H1 (cell line): Measurements from ENCODE around the gene EGLN3. TPM values are rescaled to one million over a fixed set of nuclear protein-coding genes. Genes with fewer than 3 reads are reported as not detected.

ENCODE experiments used
- CTCF ChIA-PET: fragments of 300-600 bp; sonication (Branson Sonifier 250); formaldehyde crosslinking; loops from one replicate; lab custom pipeline; 2021; ENCODE audit not compliant: partially characterized antibody; lab: Charles Lee
- POLR2A ChIA-PET: fragments of 300-600 bp; sonication (Branson Sonifier 250); formaldehyde crosslinking; loops from one replicate; lab custom pipeline; 2021; ENCODE audit warnings: inconsistent platforms; ENCODE audit not compliant: partially characterized antibody; lab: Charles Lee
- DNase-seq, 2 experiments: peaks; one replicate each; pipeline versions ENCODE4 v3.0.0 to v3.0.0-alpha.2; 2010 to 2022; ENCODE audit warnings: low spot score in 2 of 2, low read depth in 1 of 2, mixed read lengths in 1 of 2
- FAIRE-seq: peaks from 2 replicates; lab custom pipeline; 2011; peaks lifted over from hg19 to GRCh38; lab: Jason Lieb, UNC
- H2AFZ ChIP-seq: 2 replicates; pipeline ENCODE4 v1.8.1; 2012; ENCODE audit warnings: low read length, inconsistent platforms
- H2AK5ac ChIP-seq: 2 replicates; pipeline ENCODE4 v1.6.1; 2013; ENCODE audit warnings: low read depth, low read length
- H2BK120ac ChIP-seq: replicated peaks from 2 replicates; pipeline ENCODE3; 2013; ENCODE audit warnings: low read depth, low read length, inconsistent platforms
- H2BK12ac ChIP-seq: 2 replicates; pipeline ENCODE4 v1.6.1; 2013; ENCODE audit warnings: low read depth, low read length
- H2BK15ac ChIP-seq: 2 replicates; pipeline ENCODE4 v1.6.1; 2013; ENCODE audit warnings: low read length
- H2BK20ac ChIP-seq: 2 replicates; pipeline ENCODE4 v1.6.1; 2013; ENCODE audit warnings: low read length
- H2BK5ac ChIP-seq: 2 replicates; pipeline ENCODE4 v1.6.1; 2013; ENCODE audit warnings: low read depth, low read length
- H3K14ac ChIP-seq: 2 replicates; pipeline ENCODE4 v1.6.1; 2013; ENCODE audit warnings: inconsistent platforms; ENCODE audit not compliant: insufficient read length
- H3K18ac ChIP-seq: 2 replicates; pipeline ENCODE4 v1.6.1; 2013; ENCODE audit warnings: low read length; ENCODE audit errors: extremely low read depth
- H3K23ac ChIP-seq: 2 replicates; pipeline ENCODE4 v1.6.1; 2013; ENCODE audit warnings: inconsistent platforms; ENCODE audit not compliant: insufficient read length
- H3K23me2 ChIP-seq: 2 replicates; pipeline ENCODE4 v1.6.1; 2013; ENCODE audit warnings: low read depth, low read length
- H3K27ac ChIP-seq: 2 replicates; pipeline ENCODE4 v1.6.1; 2011; ENCODE audit warnings: low read depth, low read length, inconsistent platforms
- H3K27me3 ChIP-seq, 4 experiments: replicated peaks in 1 of 4; 1 replicate in 1 of 4; 2 replicates in 3 of 4; pipeline versions ENCODE4 v1.6.1 to v1.8.1; 2011 to 2013; ENCODE audit warnings: low read length in 3 of 4, mild to moderate bottlenecking in 3 of 4, inconsistent platforms in 2 of 4, mixed read lengths in 2 of 4, moderate library complexity in 1 of 4; ENCODE audit not compliant: control insufficient read depth in 3 of 4, insufficient read depth in 3 of 4; ENCODE audit errors: extremely low read depth in 1 of 4
- H3K36me3 ChIP-seq, 4 experiments: 2 replicates each; pipeline versions ENCODE4 v1.6.1 to v1.8.1; 2011 to 2013; ENCODE audit warnings: mild to moderate bottlenecking in 4 of 4, low read length in 3 of 4, moderate library complexity in 2 of 4, control low read depth in 1 of 4, inconsistent platforms in 1 of 4; ENCODE audit not compliant: insufficient read depth in 4 of 4, control insufficient read depth in 2 of 4
- H3K4ac ChIP-seq: replicated peaks from 2 replicates; pipeline ENCODE3; 2013; ENCODE audit warnings: low read length, low read depth, mixed read lengths, inconsistent platforms; ENCODE audit not compliant: insufficient read length
- H3K4me1 ChIP-seq, 4 experiments: replicated peaks in 1 of 4; 1 replicate in 1 of 4; 2 replicates in 3 of 4; pipeline versions ENCODE4 v1.6.1 to v1.8.1; 2011 to 2013; ENCODE audit warnings: low read length in 3 of 4, inconsistent platforms in 2 of 4, mixed read lengths in 1 of 4; ENCODE audit not compliant: insufficient read depth in 4 of 4, control insufficient read depth in 3 of 4
- H3K4me2 ChIP-seq, 2 experiments: 2 replicates each; pipeline versions ENCODE4 v1.6.1 to v1.8.1; 2011 to 2013; ENCODE audit warnings: low read depth in 2 of 2, low read length in 2 of 2, control low read depth in 1 of 2, inconsistent platforms in 1 of 2, mild to moderate bottlenecking in 1 of 2; ENCODE audit not compliant: insufficient read depth in 1 of 2
- H3K4me3 ChIP-seq, 4 experiments: fragments of 200-600, 300-600 bp in 1 of 4; sonication (generic), shearing (Covaris generic), sonication (Bioruptor Twin) in 1 of 4; 2 replicates each; pipeline versions ENCODE4 v1.5.1 to v1.8.1; 2011 to 2016; ENCODE audit warnings: low read length in 4 of 4, low read depth in 3 of 4, control low read depth in 2 of 4, inconsistent platforms in 2 of 4, mild to moderate bottlenecking in 2 of 4, mixed read lengths in 1 of 4, moderate library complexity in 1 of 4; ENCODE audit not compliant: insufficient read depth in 2 of 4; ENCODE audit errors: extremely low read depth in 1 of 4
- H3K56ac ChIP-seq: replicated peaks from 2 replicates; pipeline ENCODE3; 2013; ENCODE audit warnings: low read depth, mild to moderate bottlenecking, mixed read lengths, low read length, inconsistent platforms; ENCODE audit not compliant: insufficient read length
- H3K79me1 ChIP-seq: 2 replicates; pipeline ENCODE4 v1.6.1; 2013; ENCODE audit warnings: low read depth, low read length, control low read depth
- H3K79me2 ChIP-seq, 2 experiments: 2 replicates each; pipeline versions ENCODE4 v1.6.1 to v1.8.1; 2012 to 2013; ENCODE audit warnings: low read length in 2 of 2, mild to moderate bottlenecking in 2 of 2, inconsistent platforms in 1 of 2; ENCODE audit not compliant: insufficient read depth in 2 of 2, control insufficient read depth in 1 of 2
- H3K9ac ChIP-seq, 4 experiments: replicated peaks in 1 of 4; 1 replicate in 1 of 4; 2 replicates in 3 of 4; pipeline versions ENCODE4 v1.6.1 to v1.8.1; 2011 to 2013; ENCODE audit warnings: low read depth in 3 of 4, low read length in 3 of 4, control low read depth in 2 of 4, mild to moderate bottlenecking in 2 of 4, moderate library complexity in 2 of 4, inconsistent platforms in 1 of 4; ENCODE audit errors: extremely low read depth in 1 of 4
- H3K9me3 ChIP-seq, 2 experiments: 2 replicates each; pipeline versions ENCODE4 v1.6.1 to v1.8.1; 2012 to 2013; ENCODE audit warnings: mild to moderate bottlenecking in 2 of 2, moderate library complexity in 2 of 2, control low read depth in 1 of 2, inconsistent platforms in 1 of 2, low read depth in 1 of 2, low read length in 1 of 2, mixed read lengths in 1 of 2; ENCODE audit not compliant: insufficient read depth in 2 of 2
- H4K20me1 ChIP-seq, 2 experiments: replicated peaks in 1 of 2; 2 replicates each; pipeline versions ENCODE3 to v1.8.1; 2011 to 2013; ENCODE audit warnings: inconsistent platforms in 2 of 2, low read length in 2 of 2, mild to moderate bottlenecking in 1 of 2; ENCODE audit not compliant: insufficient read depth in 2 of 2, control insufficient read depth in 1 of 2
- H4K5ac ChIP-seq: 2 replicates; pipeline ENCODE4 v1.6.1; 2013; ENCODE audit warnings: low read length, low read depth, mixed read lengths, inconsistent platforms; ENCODE audit not compliant: insufficient read length
- H4K8ac ChIP-seq: 2 replicates; pipeline ENCODE4 v1.8.0; 2013; ENCODE audit warnings: mild to moderate bottlenecking, moderate library complexity, low read length, inconsistent platforms; ENCODE audit not compliant: insufficient read depth; ENCODE audit errors: extremely low read depth
- H4K91ac ChIP-seq: replicated peaks from 2 replicates; pipeline ENCODE3; 2013; ENCODE audit warnings: low read length, mixed read lengths, inconsistent platforms; ENCODE audit not compliant: insufficient read length
- BACH1 ChIP-seq: IDR thresholded peaks from 2 replicates; pipeline ENCODE4 v1.6.1; 2012; ENCODE audit warnings: low read length, improper control_type of control experiment
- HDAC6 ChIP-seq: IDR thresholded peaks from one replicate; pipeline ENCODE4 v1.7.1; 2012; ENCODE audit warnings: low read depth, mild to moderate bottlenecking, inconsistent platforms, low read length, moderate library complexity
- WGBS, 2 experiments: shearing (Covaris generic) in 1 of 2; methylation state at CpG; one replicate each; pipeline versions ENCODE4 v1.1.6 to v1.1.7; 2013 to 2015; ENCODE audit warnings: low lambda C conversion rate in 2 of 2, mixed read lengths in 2 of 2, inconsistent platforms in 1 of 2, low coverage in 1 of 2, missing lambda C conversion rate in 1 of 2; ENCODE audit not compliant: insufficient replicate concordance in 2 of 2, insufficient coverage in 1 of 2, insufficient read length in 1 of 2; ENCODE audit errors: extremely low coverage in 1 of 2, missing lambda C conversion rate in 1 of 2; 5-methylcytosine and 5-hydroxymethylcytosine counted together
- polyA plus RNA-seq, 7 experiments: library from polyadenylated mRNA; depleted of rRNA in 3 of 7; stranded (reverse) in 5 of 7; unstranded in 2 of 7; fragments of >200 nt in 5 of 7; fragments of 200-250 nt in 2 of 7; gene quantifications; 1 replicate in 5 of 7; 2 replicates in 1 of 7; 4 replicates in 1 of 7; pipeline versions ENCODE4 v1.2.1 to v1.2.3, GENCODE V29; 2011 to 2013; ENCODE audit warnings: missing spikeins in 2 of 7, mixed read lengths in 2 of 7
- total RNA-seq: library from RNA; stranded (reverse); fragmentation: NEBNext Ultra II Directional; extraction: Animal tissue kit (Norgen Biotek cat#: 25700); gene quantifications from 2 replicates; pipeline ENCODE4 v1.2.1, GENCODE V29; 2021

Gene EGLN3
- total and polyA plus RNA-seq, 2 of the 8 experiments (the other 6 are each of a cell fraction or from before 2014, with no cell fraction given) = 10.6 to 27.3 TPM

DNA sequence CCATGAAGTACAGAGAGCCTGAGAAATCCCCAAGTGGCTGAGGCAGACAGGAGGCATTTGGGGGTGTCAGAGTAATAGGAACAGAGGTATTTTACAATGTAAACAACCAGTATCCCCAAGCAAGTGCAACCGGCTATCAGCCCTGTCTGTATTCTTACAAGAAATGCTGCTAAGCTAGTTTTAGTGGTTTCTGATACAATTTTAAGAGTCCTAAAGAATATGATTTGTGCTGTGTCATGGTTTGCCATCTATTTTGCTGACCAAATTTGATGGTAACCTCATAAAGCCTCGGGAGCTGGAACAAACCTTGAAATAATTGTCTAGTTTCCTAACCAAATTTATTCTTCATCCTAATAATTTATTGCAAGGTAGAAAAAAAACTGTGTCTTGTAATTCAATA is 46.7 kb upstream of the EGLN3 start:
- no peaks in the 10 kb centered on the region for H3K79me2 ChIP-seq
- no peak overlapping the region for H3K56ac ChIP-seq
- no peaks in the 10 kb centered on the region for H3K9me3 ChIP-seq
- peaks cover 4% of the 10 kb centered on the region; the same call in 1 of the 2 replicates for H3K23me2 ChIP-seq
- no peaks in the 10 kb centered on the region for H3K36me3 ChIP-seq
- ChIA-PET CTCF (interaction anchor here (0.6 kb wide), 2 partner anchors 50 to 89 kb away, joined by 3 read pairs; no protein-coding TSS in a partner anchor), POLR2A (no interaction called here)
- H3K18ac ChIP-seq = no peak overlapping the region
- H3K27ac ChIP-seq = no peak overlapping the region
- WGBS, 2 experiments = 90% methylated on average over 2 of the region's 2 CpGs; no CpG with 5 or more reads in 1 of the 2 experiments
- no peak overlapping the region for H2BK15ac ChIP-seq
- H2BK12ac ChIP-seq = no peak overlapping the region
- H3K4me2 ChIP-seq = no peak overlapping the region
- no peak for DNase-seq
- H3K4me1 ChIP-seq = no peaks in the 10 kb centered on the region
- H2BK20ac ChIP-seq = no peak overlapping the region
- no peak overlapping the region for H3K23ac ChIP-seq
- no peak overlapping the region for H4K8ac ChIP-seq
- no peak overlapping the region for H2AK5ac ChIP-seq
- no peak overlapping the region for H3K4me3 ChIP-seq
- H2BK120ac ChIP-seq = no peak overlapping the region
- TF ChIP-seq BACH1 (0 out of 2 replicates have a peak, but pooled peaks have one; percentile 39), HDAC6 (no peak)
- H4K5ac ChIP-seq = no peak overlapping the region
- H4K20me1 ChIP-seq = no peaks in the 10 kb centered on the region
- no peak overlapping the region for H2AFZ ChIP-seq
- no peaks in the 10 kb centered on the region for H3K27me3 ChIP-seq
- H3K14ac ChIP-seq = no peak overlapping the region
- H4K91ac ChIP-seq = no peak overlapping the region
- H3K79me1 ChIP-seq = no peaks in the 10 kb centered on the region
- H3K4ac ChIP-seq = no peak overlapping the region
- H2BK5ac ChIP-seq = no peak overlapping the region
- no peak overlapping the region for H3K9ac ChIP-seq
- FAIRE-seq = no peak
